Endothelial cell of umbilical vein (primary cell): Measurements from ENCODE around the gene NBPF4. TPM values are rescaled to one million over a fixed set of nuclear protein-coding genes. Genes with fewer than 3 reads are reported as not detected.

Experiments used
- BruUV-seq: library from RNA; stranded (reverse); fragments of 400-500 nt; replicated peaks from 2 replicates; lab custom pipeline; 2021; lab: Mats Ljungman, UMichigan
- CTCF ChIA-PET: fragments of 300-600, 350-600 bp; sonication (Branson Sonifier 250); formaldehyde crosslinking; loops from one replicate; lab custom pipeline; 2021; ENCODE audit warnings: antibody characterized with exemption, inconsistent platforms; lab: Charles Lee
- POLR2A ChIA-PET: fragments of 300-600, 350-600 bp; sonication (Branson Sonifier 250); formaldehyde crosslinking; loops from one replicate; lab custom pipeline; 2021; ENCODE audit warnings: antibody characterized with exemption, inconsistent platforms; lab: Charles Lee
- DNase-seq: peaks from one replicate; pipeline ENCODE4 v3.0.0-alpha.2; 2011; ENCODE audit warnings: low read depth, low spot score
- FAIRE-seq: peaks from 2 replicates; lab custom pipeline; 2011; peaks lifted over from hg19 to GRCh38; lab: Jason Lieb, UNC
- H2AFZ ChIP-seq: 2 replicates; pipeline ENCODE4 v1.6.0; 2012; ENCODE audit warnings: low read depth, low read length, control low read depth, inconsistent platforms
- H3K27ac ChIP-seq: 2 replicates; pipeline ENCODE4 v1.5.1; 2011; ENCODE audit warnings: low read depth, mild to moderate bottlenecking, control low read depth, low read length, moderate library complexity; ENCODE audit not compliant: insufficient read depth
- H3K27me3 ChIP-seq, 2 experiments: 2 replicates each; pipeline versions ENCODE4 v1.6.0 to v1.6.1; 2011; ENCODE audit warnings: low read length in 2 of 2, mixed read lengths in 1 of 2; ENCODE audit not compliant: control insufficient read depth in 2 of 2, insufficient read depth in 2 of 2
- H3K36me3 ChIP-seq, 2 experiments: 2 replicates in 1 of 2; 3 replicates in 1 of 2; pipeline ENCODE4 v1.5.1; 2011; ENCODE audit warnings: low read length in 2 of 2, mild to moderate bottlenecking in 1 of 2, moderate library complexity in 1 of 2; ENCODE audit not compliant: control insufficient read depth in 2 of 2, insufficient read depth in 2 of 2; ENCODE audit errors: extremely low read depth in 1 of 2
- H3K4me1 ChIP-seq: 3 replicates; pipeline ENCODE4 v1.5.1; 2011; ENCODE audit warnings: mild to moderate bottlenecking, low read length; ENCODE audit not compliant: control insufficient read depth, insufficient read depth; ENCODE audit errors: extremely low read depth
- H3K4me2 ChIP-seq: 2 replicates; pipeline ENCODE4 v1.6.1; 2011; ENCODE audit warnings: low read length, control low read depth, mixed read lengths; ENCODE audit not compliant: insufficient read depth
- H3K4me3 ChIP-seq, 3 experiments: fragments of 200-600 bp in 1 of 3; sonication (generic), shearing (Covaris generic) in 1 of 3; replicated peaks in 1 of 3; 2 replicates each; pipeline ENCODE4 v1.5.1; 2011 to 2016; ENCODE audit warnings: control low read depth in 3 of 3, low read length in 3 of 3, mild to moderate bottlenecking in 2 of 3, inconsistent platforms in 1 of 3, low read depth in 1 of 3, moderate library complexity in 1 of 3; ENCODE audit not compliant: insufficient read depth in 1 of 3
- H3K79me2 ChIP-seq: 2 replicates; pipeline ENCODE4 v1.6.0; 2012; ENCODE audit warnings: low read length, inconsistent platforms; ENCODE audit not compliant: control insufficient read depth, insufficient read depth
- H3K9ac ChIP-seq: replicated peaks from 2 replicates; pipeline ENCODE3; 2011; ENCODE audit warnings: low read length, control low read depth; ENCODE audit not compliant: insufficient read depth; ENCODE audit errors: extremely low read depth
- H3K9me1 ChIP-seq: replicated peaks from 3 replicates; pipeline ENCODE4 v1.6.0; 2011; ENCODE audit warnings: mild to moderate bottlenecking, low read length; ENCODE audit not compliant: control insufficient read depth, insufficient read depth; ENCODE audit errors: extremely low read depth
- H3K9me3 ChIP-seq: replicated peaks from 2 replicates; pipeline ENCODE4 v1.5.1; 2012; ENCODE audit warnings: low read length, inconsistent platforms; ENCODE audit not compliant: control insufficient read depth, insufficient read depth
- H4K20me1 ChIP-seq: replicated peaks from 2 replicates; pipeline ENCODE3; 2011; ENCODE audit warnings: mild to moderate bottlenecking, low read length; ENCODE audit not compliant: control insufficient read depth, insufficient read depth; ENCODE audit errors: extremely low read depth
- CTCF ChIP-seq, 2 donors: IDR thresholded peaks; 1 replicate in 1 of 2; 2 replicates in 1 of 2; pipeline ENCODE4 v1.5.1; 2011; ENCODE audit warnings: low read length in 2 of 2, mild to moderate bottlenecking in 2 of 2, moderate library complexity in 2 of 2, control low read depth in 1 of 2, inconsistent platforms in 1 of 2, low read depth in 1 of 2; ENCODE audit not compliant: insufficient read depth in 1 of 2; ENCODE audit errors: extremely low read depth in 1 of 2
- EZH2 ChIP-seq: IDR thresholded peaks from 2 replicates; pipeline ENCODE4 v1.6.1; 2012; ENCODE audit warnings: borderline replicate concordance, low read depth, mild to moderate bottlenecking, moderate library complexity, low read length, inconsistent platforms; ENCODE audit not compliant: severe bottlenecking
- FOS ChIP-seq: IDR thresholded peaks from 2 replicates; pipeline ENCODE4 v1.6.1; 2011; ENCODE audit warnings: mild to moderate bottlenecking, low read length, moderate library complexity, borderline replicate concordance; ENCODE audit not compliant: insufficient read depth
- GATA2 ChIP-seq: IDR thresholded peaks from 2 replicates; pipeline ENCODE4 v1.7.0; 2011; ENCODE audit warnings: low read depth, mild to moderate bottlenecking, moderate library complexity, mixed read lengths, low read length; ENCODE audit not compliant: insufficient read length, insufficient read depth
- JUN ChIP-seq: IDR thresholded peaks from 2 replicates; pipeline ENCODE4 v1.6.1; 2011; ENCODE audit warnings: borderline replicate concordance, low read depth; ENCODE audit not compliant: insufficient read length, insufficient read depth
- MYC ChIP-seq: IDR thresholded peaks from one replicate; pipeline ENCODE4 v1.6.1; 2011; ENCODE audit warnings: mild to moderate bottlenecking, low read depth, low read length
- POLR2AphosphoS5 ChIP-seq: IDR thresholded peaks from 2 replicates; pipeline ENCODE4 v1.6.1; 2012; ENCODE audit warnings: low read depth, mild to moderate bottlenecking, control low read depth, low read length, moderate library complexity; ENCODE audit not compliant: insufficient read depth
- dilution Hi-C: fragments of 300-500 bp; cut with MboI; formaldehyde crosslinking; loops from one replicate; pipeline ENCODE4 v1.15.0; 2019; ENCODE audit warnings: low sequenced_read_pairs; ENCODE audit not compliant: extremely low pct_ligation_motif_present
- intact Hi-C: fragments of 100-400 bp; cut with micrococcal nuclease; formaldehyde crosslinking; loops from one replicate; pipeline ENCODE4 v1.10.0; 2022
- polyA plus RNA-seq, 4 experiments: library from polyadenylated mRNA; depleted of rRNA in 3 of 4; stranded (reverse) in 3 of 4; unstranded in 1 of 4; fragments of >200 nt; gene quantifications; 2 replicates each; pipeline versions ENCODE4 v1.2.1 to v1.2.3, GENCODE V29; 2011 to 2012; ENCODE audit warnings: missing spikeins in 1 of 4
- total RNA-seq: library from RNA; stranded (reverse); gene quantifications from 2 replicates; pipeline ENCODE4 v1.2.3, GENCODE V29; 2021
- TF ChIP-seq, protein P1 (sequence below): IDR thresholded peaks from 2 replicates; pipeline ENCODE4 v1.6.1; 2011; ENCODE audit not compliant: insufficient read depth, insufficient read length

The NBPF4 gene
- total and polyA plus RNA-seq, 2 donors (not counting 3 experiments of a cell fraction or from before 2014, with no cell fraction given): not detected

GRCh38 chr1:108188801-108189200 is 55.1 kb downstream of the NBPF4 start:
- BruUV-seq: no TSS peak
- ChIA-PET CTCF (no interaction called here), POLR2A (no interaction called here)
- Histone ChIP-seq H3K27ac (no peak overlapping the region), H4K20me1 (peaks cover 2% of the 10 kb centered on the region), H3K4me1 (no peaks in the 10 kb centered on the region), H3K36me3 (peaks cover 7 to 10% of the 10 kb centered on the region in 2 experiments), H3K4me2 (no peak overlapping the region), H2AFZ (no peak overlapping the region), H3K9me1 (no peaks in the 10 kb centered on the region), H3K27me3 (no peaks in the 10 kb centered on the region), H3K9ac (no peak overlapping the region), H3K4me3 (no peak overlapping the region), H3K79me2 (peaks cover 82% of the 10 kb centered on the region), H3K9me3 (no peaks in the 10 kb centered on the region)
- no peak for FAIRE-seq
- TF ChIP-seq CTCF (IDR thresholded peaks at IDR 0.05; ENCODE audit: extremely low read depth in 1 of 2, insufficient read depth in 1 of 2, low read depth in 1 of 2, low read length in 2 of 2): no peak
- TF ChIP-seq, protein P1, sequence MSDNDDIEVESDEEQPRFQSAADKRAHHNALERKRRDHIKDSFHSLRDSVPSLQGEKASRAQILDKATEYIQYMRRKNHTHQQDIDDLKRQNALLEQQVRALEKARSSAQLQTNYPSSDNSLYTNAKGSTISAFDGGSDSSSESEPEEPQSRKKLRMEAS: no peak
- no peak for TF ChIP-seq JUN
- TF ChIP-seq POLR2AphosphoS5: no peak
- TF ChIP-seq FOS: no peak
- no peak for TF ChIP-seq EZH2
- no peak for TF ChIP-seq MYC
- TF ChIP-seq GATA2: no peak
- dilution Hi-C loops: no loop called here
- intact Hi-C loops: no loop called here
- DNase-seq: no peak
